K562 (cell line): ENCODE results near the gene TAF1D. TPM values are rescaled to one million over a fixed set of nuclear protein-coding genes. Genes with fewer than 3 reads are reported as not detected.

Source experiments
- BCL6 ChIP-seq: fragments of 250-450 bp; sonication (Bioruptor Pico); IDR thresholded peaks from 2 replicates; pipeline ENCODE4 v1.4.0; 2020
- BRD9 ChIP-seq: fragments of 450-650 bp; IDR thresholded peaks from 2 replicates; pipeline ENCODE4 v1.6.1; 2018; ENCODE audit warnings: low read depth; ENCODE audit not compliant: partially characterized antibody
- BRF1 ChIP-seq: IDR thresholded peaks from 3 replicates; pipeline ENCODE4 v1.6.1; 2011; ENCODE audit warnings: borderline replicate concordance, mild to moderate bottlenecking; ENCODE audit not compliant: insufficient read length; ENCODE audit errors: extremely low read depth
- CBFA2T2 ChIP-seq: fragments of 450-650 bp; conservative IDR thresholded peaks from 2 replicates; pipeline ENCODE4 v1.6.1; 2017; ENCODE audit warnings: mild to moderate bottlenecking
- CHD4 ChIP-seq: fragments of 200-600 bp; sonication (generic); IDR thresholded peaks from 3 replicates; pipeline ENCODE4 v1.6.1; 2012; ENCODE audit warnings: low read depth, mild to moderate bottlenecking, mixed read lengths, low read length, inconsistent platforms; ENCODE audit not compliant: insufficient read depth, insufficient replicate concordance, poor library complexity, severe bottlenecking
- CTCF ChIP-seq, 3 experiments: IDR thresholded peaks in 2 of 3; conservative IDR thresholded peaks in 1 of 3; 2 replicates each; pipeline ENCODE4 v1.5.1; 2011 to 2012; ENCODE audit warnings: low read length in 3 of 3, mild to moderate bottlenecking in 3 of 3, control low read depth in 2 of 3, improper control_type of control experiment in 1 of 3, inconsistent platforms in 1 of 3, low read depth in 1 of 3, mixed read lengths in 1 of 3, moderate library complexity in 1 of 3; ENCODE audit not compliant: insufficient read depth in 2 of 3
- CXXC5 ChIP-seq: fragments of 250-450 bp; sonication (Bioruptor Pico); IDR thresholded peaks from 2 replicates; pipeline ENCODE4 v1.8.0; 2022; ENCODE audit warnings: inconsistent platforms, mild to moderate bottlenecking, moderate library complexity
- GABPB1 ChIP-seq: sonication (generic); formaldehyde crosslinking; IDR thresholded peaks from 2 replicates; pipeline ENCODE4 v1.8.0; 2022; ENCODE audit warnings: mild to moderate bottlenecking, missing genetic modification reagents
- HDAC3 ChIP-seq: fragments of 450-650 bp; IDR thresholded peaks from 2 replicates; pipeline ENCODE4 v1.6.1; 2018; ENCODE audit warnings: borderline replicate concordance, mild to moderate bottlenecking, moderate library complexity; ENCODE audit not compliant: partially characterized antibody
- ID3 ChIP-seq, 2 experiments: fragments of 250-450 bp in 1 of 2; fragments of 450-650 bp in 1 of 2; sonication (Bioruptor Pico) in 1 of 2; IDR thresholded peaks; 2 replicates each; pipeline versions ENCODE4 v1.6.1 to v1.8.0; 2016 to 2021; ENCODE audit warnings: mild to moderate bottlenecking in 2 of 2, moderate library complexity in 2 of 2, missing compliant biosample characterization in 1 of 2, missing genetic modification characterization in 1 of 2
- KLF13 ChIP-seq: fragments of 450-650 bp; IDR thresholded peaks from 2 replicates; pipeline ENCODE4 v1.6.1; 2016; ENCODE audit warnings: missing genetic modification characterization, low read depth, mild to moderate bottlenecking, missing compliant biosample characterization, moderate library complexity, borderline replicate concordance
- PPARD ChIP-seq: fragments of 250-450 bp; sonication (Bioruptor Pico); IDR thresholded peaks from 2 replicates; pipeline ENCODE4 v1.8.0; 2022; ENCODE audit warnings: inconsistent platforms, mild to moderate bottlenecking, moderate library complexity
- ZBTB40 ChIP-seq, 2 experiments: fragments of 450-650 bp in 1 of 2; sonication (generic) in 1 of 2; formaldehyde crosslinking in 1 of 2; IDR thresholded peaks; 2 replicates each; pipeline versions ENCODE4 v1.7.1 to v1.9.0; 2016 to 2022; ENCODE audit warnings: inconsistent platforms in 1 of 2, mild to moderate bottlenecking in 1 of 2, missing genetic modification reagents in 1 of 2
- ZNF561 ChIP-seq: fragments of 450-650 bp; formaldehyde crosslinking; conservative IDR thresholded peaks from 2 replicates; pipeline ENCODE4 v1.4.0; 2020; ENCODE audit warnings: mild to moderate bottlenecking, moderate library complexity
- ZNF583 ChIP-seq: fragments of 250-450 bp; sonication (Bioruptor Pico); IDR thresholded peaks from 2 replicates; pipeline ENCODE4 v1.4.0; 2020
- polyA plus RNA-seq, 8 experiments: library from polyadenylated mRNA; depleted of rRNA in 4 of 8; stranded (reverse) in 5 of 8; unstranded in 3 of 8; fragments of >200 nt; fragmentation: Nextera tagmentation in 2 of 8; fragmentation: Illumina TruSeq in 1 of 8; extraction: Ambion mirVana in 2 of 8; extraction: Trizol in 1 of 8; gene quantifications; 2 replicates each; pipeline versions ENCODE4 v1.2.1 to v1.2.3, GENCODE V29; 2011 to 2014; ENCODE audit warnings: inconsistent platforms in 1 of 8, missing spikeins in 1 of 8
- total RNA-seq, 7 experiments: library from RNA; depleted of rRNA in 6 of 7; stranded (reverse); fragments of >200 nt in 6 of 7; fragmentation: Illumina TruSeq in 2 of 7; extraction: Trizol in 2 of 7; gene quantifications; 2 replicates each; pipeline versions ENCODE4 v1.2.1 to v1.2.3, GENCODE V29; 2011 to 2021; ENCODE audit warnings: low replicate concordance in 1 of 7

TAF1D gene
- total and polyA plus RNA-seq, 9 of the 15 experiments (the other 6 are each of a cell fraction or from before 2014, with no cell fraction given), result 122 to 347 (median 250) TPM

GRCh38 chr11:93718057-93718563, 23.2 kb downstream of the TAF1D start (continued):
- TF ChIP-seq ID3 (CRISPR knock-in tag; IDR thresholded peaks at IDR 0.05) (no peak), ID3 (tag; IDR thresholded peaks at IDR 0.05) (peak; percentile 88), KLF13 (tag) (0 out of 2 replicates have a peak, but pooled peaks have one; percentile 9), CXXC5 (CRISPR knock-in tag) (peak; percentile 74), HDAC3 (peak; percentile 85), PPARD (no peak), GABPB1 (CRISPR knock-in tag) (peak; percentile 60; the same call in 1 of the 2 replicates), ZBTB40 (IDR thresholded peaks at IDR 0.05) (peak; percentile 77), ZBTB40 (CRISPR knock-in tag; IDR thresholded peaks at IDR 0.05) (no peak), CHD4 (no peak), CTCF (IDR thresholded peaks at IDR 0.05 in 2 of 3, conservative IDR thresholded peaks at IDR 0.05 in 1 of 3; ENCODE audit: insufficient read depth in 2 of 3, low read depth in 1 of 3, low read length in 3 of 3) (no peak), BCL6 (CRISPR knock-in tag) (peak; percentile 63), CBFA2T2 (peak; percentile 88), ZNF583 (peak; percentile 76; the same call in 1 of the 2 replicates), BRF1 (no peak), ZNF561 (CRISPR knock-in tag) (no peak), BRD9 (peak; percentile 82)
